Thymus (tissue), 14 donors: ENCODE measurements around the gene TRMT1. TPM values are rescaled to one million over a fixed set of nuclear protein-coding genes. Genes with fewer than 3 reads are reported as not detected.
"Not testable (repeated sequence)": the region's sequence is repeated elsewhere in the genome, so short reads cannot be mapped to it uniquely, and the experiment has no call there.

Experiments used
- DNase-seq, 9 donors: peaks; one replicate each; pipeline ENCODE4 v3.0.0-alpha.2; 2013; ENCODE audit warnings: low spot score in 9 of 9, low read depth in 6 of 9, missing footprints in 1 of 9
- H3K27ac ChIP-seq, 2 donors: one replicate each; pipeline ENCODE4 v1.5.1; 2013; ENCODE audit warnings: control low read depth in 1 of 2, low read depth in 1 of 2, low read length in 1 of 2, mild to moderate bottlenecking in 1 of 2, moderate library complexity in 1 of 2
- H3K27me3 ChIP-seq, 2 donors: one replicate each; pipeline ENCODE4 v1.5.1; 2013; ENCODE audit warnings: low read length in 1 of 2; ENCODE audit not compliant: control insufficient read depth in 2 of 2, insufficient read depth in 1 of 2
- H3K36me3 ChIP-seq, 2 donors: one replicate each; pipeline ENCODE4 v1.5.1; 2013; ENCODE audit warnings: low read length in 1 of 2, mild to moderate bottlenecking in 1 of 2, moderate library complexity in 1 of 2; ENCODE audit not compliant: control insufficient read depth in 2 of 2, insufficient read depth in 2 of 2
- H3K4me1 ChIP-seq, 2 donors: one replicate each; pipeline ENCODE4 v1.5.1; 2013; ENCODE audit warnings: low read length in 2 of 2; ENCODE audit not compliant: control insufficient read depth in 2 of 2, insufficient read depth in 2 of 2
- H3K4me3 ChIP-seq, 2 donors: one replicate each; pipeline ENCODE4 v1.5.1; 2013; ENCODE audit warnings: low read length in 2 of 2, control low read depth in 1 of 2, mild to moderate bottlenecking in 1 of 2
- H3K9me3 ChIP-seq, 2 donors: one replicate each; pipeline ENCODE4 v1.5.1; 2013; ENCODE audit warnings: low read length in 1 of 2, mild to moderate bottlenecking in 1 of 2; ENCODE audit not compliant: control insufficient read depth in 2 of 2, insufficient read depth in 1 of 2
- WGBS: extraction: QIAGEN DNeasy Blood & Tissue Kit; methylation state at CpG from one replicate; pipeline ENCODE4 v1.1.7; 2013; 5-methylcytosine and 5-hydroxymethylcytosine counted together
- long read RNA-seq, 10 donors: transcript quantifications; one replicate each; lab custom pipeline, GENCODE V29; 2026
- polyA plus RNA-seq: library from polyadenylated mRNA; stranded (reverse); fragments of 200-250 nt; gene quantifications from one replicate; pipeline ENCODE4 v1.2.3, GENCODE V29; 2013
- total RNA-seq: library from RNA; stranded (reverse); fragments of 120-200 nt; gene quantifications from one replicate; pipeline ENCODE4 v1.2.4, GENCODE V29; 2013
- donor health status: healthy.

Gene TRMT1
- 20.2 TPM for total RNA-seq
- 69.9 TPM for polyA plus RNA-seq
- long read RNA-seq, donor 1: 0 reads
- long read RNA-seq, donor 2, transcript TRMT1-202 (17 exons, 2,142 nt): major isoform, 5 of 23 reads
- long read RNA-seq, donor 2, partial matches to known transcripts: 10 of 23 reads
- long read RNA-seq, donor 2, other reads (novel, unspliced or antisense): 7 of 23 reads
- long read RNA-seq, donor 3, partial matches to known transcripts: 0 of 2 reads
- long read RNA-seq, donor 3, other reads (novel, unspliced or antisense): 0 of 2 reads
- long read RNA-seq, donor 4, partial matches to known transcripts: 0 of 1 reads
- long read RNA-seq, donor 4, other reads (novel, unspliced or antisense): 0 of 1 reads
- long read RNA-seq, donor 5, partial matches to known transcripts: 0 of 3 reads
- long read RNA-seq, donor 5, other reads (novel, unspliced or antisense): 0 of 3 reads
- long read RNA-seq, donor 6, partial matches to known transcripts: 0 of 1 reads
- long read RNA-seq, donor 6, other reads (novel, unspliced or antisense): 0 of 1 reads
- long read RNA-seq, donor 7: 0 reads
- long read RNA-seq, donor 8, partial matches to known transcripts: 0 of 2 reads
- long read RNA-seq, donor 8, other reads (novel, unspliced or antisense): 0 of 2 reads
- long read RNA-seq, donor 9: 0 reads
- long read RNA-seq, donor 10, partial matches to known transcripts: 0 of 3 reads
- long read RNA-seq, donor 10, other reads (novel, unspliced or antisense): 0 of 3 reads

DNA sequence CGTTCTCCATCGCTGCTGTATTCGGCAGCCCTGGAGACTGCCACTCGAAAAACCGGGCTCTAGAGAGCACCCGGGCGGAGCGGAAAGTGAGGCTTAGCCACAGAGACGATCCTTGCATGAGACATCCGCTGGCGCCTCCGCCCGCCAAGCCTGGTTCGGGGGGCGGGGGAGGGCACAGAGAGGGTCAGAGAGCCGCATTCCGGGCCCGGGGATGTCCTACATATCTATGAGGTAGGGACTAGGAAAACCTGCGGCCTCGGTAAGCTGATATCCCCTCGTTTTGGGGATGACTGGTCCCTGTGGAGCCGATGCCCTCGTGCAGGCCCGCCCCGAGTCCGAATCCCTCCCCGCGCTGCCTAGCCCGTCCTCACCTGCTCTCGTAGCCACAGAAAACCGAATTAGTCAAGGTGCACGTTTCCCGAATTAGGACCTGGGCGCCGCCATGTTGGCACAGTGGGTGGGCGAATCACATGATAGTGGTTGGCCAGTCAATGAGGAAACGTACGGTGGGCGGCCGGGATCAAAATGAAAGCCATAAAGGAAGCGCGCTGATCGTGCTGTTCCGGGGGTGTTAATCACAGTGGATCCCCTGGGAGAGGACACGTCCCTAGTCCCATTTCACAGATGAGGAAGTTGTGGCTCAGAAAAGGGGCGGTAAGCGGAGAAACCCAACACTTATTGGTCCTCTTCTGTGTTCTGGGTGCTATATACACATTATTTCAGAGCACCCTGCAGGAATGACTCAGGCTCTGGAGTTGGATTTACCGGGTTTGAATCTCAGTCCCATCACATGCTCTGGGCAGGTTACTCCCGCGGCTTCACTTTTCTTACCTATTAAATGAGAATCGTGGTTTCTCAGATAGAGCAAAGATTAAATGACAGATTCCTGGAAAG, at the start of gene TRMT1:
Gene TRMT1, minus strand, starts transcription at position 459 of the 894 bp plus-strand sequence. Its CDS starts 341 bp downstream, at position 118.
- Histone ChIP-seq H3K27me3 (no peaks in the 10 kb centered on the region), H3K9me3 (no peaks in the 10 kb centered on the region), H3K4me3 (peak within 1 kb of the TSS; percentile 79 to 88), H3K36me3 (peaks cover 10 to 11% of the 10 kb centered on the region in 2 donors), H3K27ac (peak within 1 kb of the TSS; percentile 70 to 81), H3K4me1 (peaks cover 14 to 36% of the 10 kb centered on the region in 2 donors)
- DNase-seq: peak; percentile 68 to 96 (median 86)
- WGBS: under 1% methylated on average over 51 of the region's 51 CpGs

- H3K27ac ChIP-seq, H3K36me3 ChIP-seq, DNase-seq, H3K27me3 ChIP-seq, H3K9me3 ChIP-seq, H3K4me3 ChIP-seq: not testable (repeated sequence)
- H3K4me1 ChIP-seq: peaks cover 37 to 86% of the 10 kb centered on the region in 2 donors
- 98% methylated on average over 3 of the region's 3 CpGs for WGBS
Measured at GRCh38 chr19:13166151-13166550, 49.6 kb upstream of the TRMT1 start.

- 89% methylated on average over 19 of the region's 19 CpGs for WGBS
- DNase-seq: no peak
- H3K4me1 ChIP-seq: peaks cover 37 to 89% of the 10 kb centered on the region in 2 donors
Measured at GRCh38 chr19:13165162-13165997, 48.8 kb upstream of the TRMT1 start.

GRCh38 chr19:13164343-13165161, 48.0 kb upstream of the TRMT1 start:
- H3K36me3 ChIP-seq: no peaks in the 10 kb centered on the region
- peak overlapping the region; percentile 31 to 52 for H3K4me3 ChIP-seq
- 9% methylated on average over 19 of the region's 19 CpGs for WGBS
- DNase-seq: peak in 6 of 9 donors; percentile 32 to 79 (median 54)
- peak overlapping the region; percentile 88 to 97 for H3K27ac ChIP-seq
- H3K27me3 ChIP-seq: no peaks in the 10 kb centered on the region
- H3K9me3 ChIP-seq: peaks cover 0 to 5% of the 10 kb centered on the region in 2 donors
- H3K4me1 ChIP-seq: peaks cover 37 to 81% of the 10 kb centered on the region in 2 donors

More at GRCh38 chr19:13165162-13165997, 48.8 kb upstream of the TRMT1 start:
- no peak overlapping the region for H3K4me3 ChIP-seq
- H3K27ac ChIP-seq: peak overlapping the region; percentile 88 to 97
- H3K27me3 ChIP-seq: no peaks in the 10 kb centered on the region
- peaks cover 0 to 5% of the 10 kb centered on the region in 2 donors for H3K9me3 ChIP-seq
- no peaks in the 10 kb centered on the region for H3K36me3 ChIP-seq

DNA sequence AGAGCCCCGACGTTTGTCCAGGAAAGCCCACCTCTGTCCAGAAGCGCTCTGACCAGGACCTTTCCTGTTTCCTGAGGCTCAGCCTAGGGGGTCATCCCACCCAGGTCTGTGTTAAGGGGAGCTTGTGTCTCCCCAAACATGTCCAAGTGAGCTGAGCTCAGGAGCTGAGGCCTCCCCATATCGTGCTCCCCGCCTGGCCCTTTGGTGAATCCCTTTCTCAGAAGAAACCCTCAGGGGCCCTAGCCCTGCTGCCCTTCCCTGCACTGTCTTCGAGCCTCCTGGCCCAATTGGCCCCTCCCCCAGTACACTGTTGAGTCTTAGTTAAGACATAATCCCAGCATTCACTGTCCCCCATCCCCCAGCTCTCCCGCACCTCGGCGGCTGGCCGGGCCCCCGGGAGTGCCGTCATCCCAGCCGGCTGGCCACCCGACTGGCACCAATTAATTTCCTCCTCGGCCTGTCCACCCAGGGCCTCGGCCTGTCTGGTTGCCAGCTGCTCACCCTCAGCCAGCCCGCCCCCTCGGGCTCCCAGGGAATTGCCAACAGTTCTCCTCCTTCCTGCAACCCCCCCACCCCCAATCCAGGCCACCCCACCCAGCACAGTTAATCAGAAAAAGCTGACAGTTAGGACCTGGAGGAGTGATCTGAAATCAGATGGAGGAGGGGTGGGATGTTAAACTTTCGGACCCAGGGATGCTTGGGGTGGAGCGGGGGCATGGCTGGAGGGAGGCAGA, 47.2 kb upstream of the TRMT1 start:
- DNase-seq: peak in 6 of 9 donors; percentile 21 to 65 (median 37)
- no peaks in the 10 kb centered on the region for H3K36me3 ChIP-seq
- H3K27ac ChIP-seq: peak overlapping the region; percentile 88 to 97
- H3K27me3 ChIP-seq: no peaks in the 10 kb centered on the region
- H3K9me3 ChIP-seq: peaks cover 0 to 5% of the 10 kb centered on the region in 2 donors
- WGBS: 9% methylated on average over 20 of the region's 20 CpGs
- H3K4me3 ChIP-seq: peak overlapping the region; percentile 31 to 52
- H3K4me1 ChIP-seq: peaks cover 36 to 73% of the 10 kb centered on the region in 2 donors

DNA sequence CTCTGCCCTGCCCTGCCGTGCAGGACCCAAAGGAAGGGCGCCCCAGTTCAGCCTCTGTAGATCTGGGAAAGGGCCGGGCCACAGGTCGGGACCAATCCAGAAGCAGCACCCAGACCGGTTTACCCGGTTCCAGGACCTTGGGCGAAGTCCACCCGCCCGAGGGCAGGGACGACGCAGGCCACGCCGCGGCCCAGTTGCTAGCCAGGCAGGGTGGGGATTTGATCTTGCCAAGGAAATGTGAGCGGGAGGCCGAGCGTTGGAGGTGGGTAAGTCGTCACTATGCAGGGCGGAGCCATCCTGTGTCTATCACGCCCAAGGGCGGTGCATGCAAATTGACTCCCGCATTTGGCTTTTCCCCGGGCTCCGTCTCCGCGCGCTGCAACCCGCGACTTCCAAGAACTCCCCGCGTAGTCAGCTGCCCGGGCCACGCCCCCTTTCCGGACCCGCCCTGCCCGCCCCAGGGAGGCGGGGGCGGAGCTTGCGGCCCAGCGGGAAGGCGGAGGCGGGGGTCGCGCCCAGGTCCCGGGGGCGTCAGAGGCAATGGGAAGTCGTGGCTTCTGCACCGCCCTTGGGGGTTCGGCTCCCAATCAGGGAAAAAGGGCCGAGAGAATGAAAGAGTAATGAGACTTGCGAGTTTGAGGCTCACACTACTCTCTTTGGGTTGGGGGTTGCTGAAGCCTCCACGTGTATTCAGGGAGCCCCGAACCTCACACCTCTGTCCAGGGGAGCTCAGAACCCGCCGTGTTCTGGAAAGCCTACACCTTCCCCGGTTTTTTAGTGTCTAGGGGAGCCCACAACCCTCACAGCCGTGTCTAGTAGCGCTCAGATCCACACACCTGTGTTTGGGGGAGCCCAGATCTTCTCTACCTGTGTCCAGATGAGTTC, 46.4 kb upstream of the TRMT1 start:
- Histone ChIP-seq H3K36me3 (no peaks in the 10 kb centered on the region), H3K4me1 (peaks cover 33 to 65% of the 10 kb centered on the region in 2 donors), H3K4me3 (peak overlapping the region; percentile 31 to 52), H3K27me3 (no peaks in the 10 kb centered on the region), H3K9me3 (peaks cover 0 to 5% of the 10 kb centered on the region in 2 donors), H3K27ac (peak overlapping the region; percentile 88 to 97)
- peak in 8 of 9 donors; percentile 72 to 94 (median 86) for DNase-seq
- 1% methylated on average over 58 of the region's 58 CpGs for WGBS
